Keratinocyte (primary cell): ENCODE results near the gene ARMC9. TPM values are rescaled to one million over a fixed set of nuclear protein-coding genes. Genes with fewer than 3 reads are reported as not detected.

Experiments used
- DNase-seq: peaks from one replicate; pipeline ENCODE4 v3.0.0-alpha.2; 2011; ENCODE audit warnings: low read depth, missing footprints, low spot score
- FAIRE-seq: peaks from 2 replicates; lab custom pipeline; 2011; peaks lifted over from hg19 to GRCh38; lab: Jason Lieb, UNC
- H2AFZ ChIP-seq: 2 replicates; pipeline ENCODE4 v1.6.0; 2012; ENCODE audit warnings: low read length, control low read depth, inconsistent platforms; ENCODE audit not compliant: control insufficient read depth
- H3K27ac ChIP-seq: 2 replicates; pipeline ENCODE4 v1.5.1; 2011; ENCODE audit warnings: low read length; ENCODE audit not compliant: control insufficient read depth, insufficient read depth
- H3K27me3 ChIP-seq: 3 replicates; pipeline ENCODE4 v1.6.0; 2011; ENCODE audit warnings: low read length; ENCODE audit not compliant: control insufficient read depth, insufficient read depth; ENCODE audit errors: extremely low read depth
- H3K36me3 ChIP-seq, 2 experiments: 2 replicates in 1 of 2; 3 replicates in 1 of 2; pipeline ENCODE4 v1.5.1; 2011; ENCODE audit warnings: low read length in 2 of 2, mild to moderate bottlenecking in 1 of 2; ENCODE audit not compliant: control insufficient read depth in 2 of 2, insufficient read depth in 2 of 2; ENCODE audit errors: extremely low read depth in 1 of 2
- H3K4me1 ChIP-seq: 3 replicates; pipeline ENCODE4 v1.5.1; 2011; ENCODE audit warnings: low read length; ENCODE audit not compliant: control insufficient read depth, insufficient read depth; ENCODE audit errors: extremely low read depth
- H3K4me2 ChIP-seq: 3 replicates; pipeline ENCODE4 v1.6.0; 2011; ENCODE audit warnings: low read depth, low read length; ENCODE audit not compliant: control insufficient read depth, insufficient read depth; ENCODE audit errors: extremely low read depth
- H3K4me3 ChIP-seq, 3 experiments: fragments of 200-600 bp in 1 of 3; sonication (generic) in 1 of 3; 2 replicates in 2 of 3; 3 replicates in 1 of 3; pipeline ENCODE4 v1.5.1; 2011 to 2016; ENCODE audit warnings: low read length in 3 of 3, mild to moderate bottlenecking in 3 of 3, control low read depth in 2 of 3, inconsistent platforms in 1 of 3, low read depth in 1 of 3, mixed read lengths in 1 of 3, mixed run types in 1 of 3, moderate library complexity in 1 of 3; ENCODE audit not compliant: control insufficient read depth in 2 of 3, insufficient read depth in 2 of 3; ENCODE audit errors: extremely low read depth in 1 of 3
- H3K79me2 ChIP-seq: 2 replicates; pipeline ENCODE4 v1.6.0; 2012; ENCODE audit warnings: low read length; ENCODE audit not compliant: control insufficient read depth, insufficient read depth
- H3K9ac ChIP-seq: 3 replicates; pipeline ENCODE4 v1.6.0; 2011; ENCODE audit warnings: low read length; ENCODE audit not compliant: control insufficient read depth, insufficient read depth; ENCODE audit errors: extremely low read depth
- H3K9me1 ChIP-seq: 3 replicates; pipeline ENCODE4 v1.6.0; 2011; ENCODE audit warnings: low read length; ENCODE audit not compliant: control insufficient read depth, insufficient read depth; ENCODE audit errors: extremely low read depth
- H3K9me3 ChIP-seq: 2 replicates; pipeline ENCODE4 v1.5.1; 2012; ENCODE audit warnings: low read depth, low read length; ENCODE audit not compliant: control insufficient read depth
- H4K20me1 ChIP-seq: 3 replicates; pipeline ENCODE4 v1.6.0; 2011; ENCODE audit warnings: low read length; ENCODE audit not compliant: control insufficient read depth, insufficient read depth; ENCODE audit errors: extremely low read depth
- EZH2 ChIP-seq: IDR thresholded peaks from one replicate; pipeline ENCODE4 v1.6.1; 2012; ENCODE audit warnings: inconsistent platforms, mild to moderate bottlenecking, low read length, moderate library complexity
- dilution Hi-C: fragments of 300-500 bp; cut with MboI; formaldehyde crosslinking; loops from one replicate; pipeline ENCODE4 v1.7.0; 2020; ENCODE audit warnings: low sequenced_read_pairs; ENCODE audit not compliant: extremely low pct_ligation_motif_present
- polyA plus RNA-seq, 5 experiments: library from polyadenylated mRNA; depleted of rRNA in 3 of 5; stranded (reverse) in 3 of 5; stranded (forward) in 1 of 5; unstranded in 1 of 5; fragments of >200 nt; gene quantifications; 1 replicate in 1 of 5; 2 replicates in 3 of 5; 3 replicates in 1 of 5; pipeline versions ENCODE4 v1.2.1 to v1.2.3, GENCODE V29; 2011 to 2012; ENCODE audit warnings: missing spikeins in 2 of 5, low read depth in 1 of 5, low replicate concordance in 1 of 5
- TF ChIP-seq, protein P1 (sequence below), 3 experiments: IDR thresholded peaks in 1 of 3; conservative IDR thresholded peaks in 1 of 3; optimal IDR thresholded peaks in 1 of 3; 2 replicates in 2 of 3; 3 replicates in 1 of 3; pipeline versions ENCODE3 to v1.5.1; 2011; ENCODE audit warnings: low read length in 3 of 3, mild to moderate bottlenecking in 3 of 3, moderate library complexity in 2 of 3, control low read depth in 1 of 3, inconsistent platforms in 1 of 3; ENCODE audit not compliant: insufficient read depth in 2 of 3; ENCODE audit errors: extremely low read depth in 1 of 3

Gene ARMC9
- polyA plus RNA-seq, 1 donor (not counting 4 experiments of a cell fraction or from before 2014, with no cell fraction given) = 16.2 TPM

DNA sequence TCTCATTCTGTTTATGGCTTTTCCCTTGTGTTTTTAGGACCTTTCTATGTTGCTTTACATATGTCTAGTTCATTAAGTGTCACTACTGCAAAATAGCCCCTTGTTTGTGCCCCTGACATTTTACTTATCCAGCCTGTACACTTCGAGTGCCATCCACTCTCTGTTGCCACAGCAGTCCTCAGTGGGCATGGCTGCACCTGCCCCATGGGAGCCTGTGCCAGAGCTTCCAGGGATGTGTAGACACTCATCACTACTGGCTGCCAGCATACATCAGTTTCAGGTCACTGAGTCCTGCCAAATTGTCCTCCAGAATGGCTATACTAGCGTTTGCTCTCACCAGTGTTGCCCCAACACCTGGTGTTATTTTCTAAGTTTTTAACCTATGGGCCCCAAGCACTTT lies 80.4 kb downstream of the ARMC9 start:
- Histone ChIP-seq H3K9ac (no peak overlapping the region), H3K4me2 (no peak overlapping the region), H3K27ac (no peak overlapping the region), H3K27me3 (no peaks in the 10 kb centered on the region), H3K36me3 (peaks cover 3 to 5% of the 10 kb centered on the region in 2 experiments), H4K20me1 (no peaks in the 10 kb centered on the region), H3K9me1 (no peaks in the 10 kb centered on the region), H3K9me3 (no peaks in the 10 kb centered on the region), H3K4me3 (no peak overlapping the region), H3K79me2 (no peaks in the 10 kb centered on the region), H2AFZ (no peak overlapping the region), H3K4me1 (peaks cover 6% of the 10 kb centered on the region)
- no peak for DNase-seq
- TF ChIP-seq EZH2 = no peak
- TF ChIP-seq, protein P1, sequence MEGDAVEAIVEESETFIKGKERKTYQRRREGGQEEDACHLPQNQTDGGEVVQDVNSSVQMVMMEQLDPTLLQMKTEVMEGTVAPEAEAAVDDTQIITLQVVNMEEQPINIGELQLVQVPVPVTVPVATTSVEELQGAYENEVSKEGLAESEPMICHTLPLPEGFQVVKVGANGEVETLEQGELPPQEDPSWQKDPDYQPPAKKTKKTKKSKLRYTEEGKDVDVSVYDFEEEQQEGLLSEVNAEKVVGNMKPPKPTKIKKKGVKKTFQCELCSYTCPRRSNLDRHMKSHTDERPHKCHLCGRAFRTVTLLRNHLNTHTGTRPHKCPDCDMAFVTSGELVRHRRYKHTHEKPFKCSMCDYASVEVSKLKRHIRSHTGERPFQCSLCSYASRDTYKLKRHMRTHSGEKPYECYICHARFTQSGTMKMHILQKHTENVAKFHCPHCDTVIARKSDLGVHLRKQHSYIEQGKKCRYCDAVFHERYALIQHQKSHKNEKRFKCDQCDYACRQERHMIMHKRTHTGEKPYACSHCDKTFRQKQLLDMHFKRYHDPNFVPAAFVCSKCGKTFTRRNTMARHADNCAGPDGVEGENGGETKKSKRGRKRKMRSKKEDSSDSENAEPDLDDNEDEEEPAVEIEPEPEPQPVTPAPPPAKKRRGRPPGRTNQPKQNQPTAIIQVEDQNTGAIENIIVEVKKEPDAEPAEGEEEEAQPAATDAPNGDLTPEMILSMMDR (optimal IDR thresholded peaks at IDR 0.05 in 1 of 3, IDR thresholded peaks at IDR 0.05 in 1 of 3, conservative IDR thresholded peaks at IDR 0.05 in 1 of 3; ENCODE audit: extremely low read depth in 1 of 3, insufficient read depth in 2 of 3, low read length in 3 of 3) = no peak
- no peak for FAIRE-seq
- dilution Hi-C loops = no loop called here

DNA sequence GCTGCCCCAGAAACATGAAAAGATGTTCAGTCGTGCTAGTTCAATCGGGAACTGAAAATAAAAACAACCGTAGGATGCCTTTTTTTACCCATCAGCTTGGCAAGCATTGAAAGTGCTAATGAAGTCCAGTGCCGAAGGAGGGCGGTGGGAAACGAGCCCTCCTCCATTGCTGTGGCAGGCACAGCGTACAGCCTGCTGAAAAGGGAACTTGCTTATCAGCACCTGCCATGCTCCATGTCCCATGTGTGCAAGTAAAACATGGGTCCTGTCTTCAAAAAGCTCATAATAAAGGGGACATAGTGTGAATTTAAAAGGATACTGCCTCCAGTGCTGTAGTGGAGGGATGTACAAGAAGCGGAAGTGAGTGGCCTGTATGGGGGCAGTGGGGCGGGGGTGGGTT lies 82.4 kb downstream of the ARMC9 start:
- dilution Hi-C loops = no loop called here
- Histone ChIP-seq H3K27ac (no peak overlapping the region), H3K27me3 (no peaks in the 10 kb centered on the region)

More for the DNA sequence above, 82.4 kb downstream of the ARMC9 start:
- Histone ChIP-seq H3K9me1 (no peaks in the 10 kb centered on the region), H4K20me1 (no peaks in the 10 kb centered on the region), H3K9ac (no peak overlapping the region), H3K4me1 (peaks cover 6% of the 10 kb centered on the region), H3K79me2 (no peaks in the 10 kb centered on the region), H3K4me3 (no peak overlapping the region), H3K9me3 (no peaks in the 10 kb centered on the region), H3K4me2 (no peak overlapping the region), H3K36me3 (peaks cover 3 to 4% of the 10 kb centered on the region in 2 experiments), H2AFZ (no peak overlapping the region)
- no peak for TF ChIP-seq EZH2
- TF ChIP-seq, protein P1 (optimal IDR thresholded peaks at IDR 0.05 in 1 of 3, IDR thresholded peaks at IDR 0.05 in 1 of 3, conservative IDR thresholded peaks at IDR 0.05 in 1 of 3; ENCODE audit: extremely low read depth in 1 of 3, insufficient read depth in 2 of 3, low read length in 3 of 3) = no peak
- DNase-seq (no peak), FAIRE-seq (no peak)
